ENCODE measurements around the gene YBEY.
A peak's percentile ranks its signal among the peaks of the same experiment; 100 is the strongest.

DNA sequence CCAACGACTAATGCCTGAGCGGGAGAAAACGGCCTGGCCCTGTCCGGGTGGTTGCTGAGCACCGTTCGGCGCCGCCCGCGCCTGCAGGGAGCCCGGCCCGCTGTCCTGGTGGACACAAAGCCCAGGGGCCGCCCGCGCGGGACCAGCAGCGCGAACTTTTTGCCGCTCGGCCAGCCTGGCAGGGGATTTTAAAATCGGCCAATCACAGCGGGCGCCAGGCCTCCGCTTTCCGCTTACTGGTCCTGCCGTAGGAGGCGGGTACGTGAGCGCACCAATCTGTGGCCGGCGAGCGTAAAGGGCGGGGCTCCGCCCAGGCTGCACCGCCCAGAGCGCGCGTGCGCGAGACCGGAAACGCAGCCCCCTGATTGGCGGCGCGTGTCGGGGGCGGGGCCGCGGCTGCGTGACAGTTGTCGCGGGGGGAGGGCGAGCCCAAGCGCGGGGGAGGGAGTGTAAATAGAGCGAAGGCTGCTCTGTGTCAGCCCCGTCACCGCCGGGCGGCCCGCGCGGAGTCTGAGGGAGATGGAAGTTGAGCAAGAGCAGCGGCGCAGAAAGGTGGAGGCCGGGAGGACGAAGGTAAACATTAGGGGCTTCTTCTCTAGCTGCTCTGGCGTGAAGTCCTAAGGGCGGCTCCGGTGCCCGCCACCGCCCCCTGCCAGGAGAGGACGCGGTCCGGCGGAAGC, 37.7 kb downstream of the YBEY start, which contains the start of the genes C21orf58 and PCNT:
- peak in 1 of 6 experiments; percentile 15 for TF ChIP-seq CTCF (IDR thresholded peaks at IDR 0.05)
- TF ChIP-seq EP300 (IDR thresholded peaks at IDR 0.05) = no peak
- peak in 2 of 4 donors; percentile 32 to 71 for TF ChIP-seq POLR2A (IDR thresholded peaks at IDR 0.05)
- TF ChIP-seq POLR2AphosphoS5 (IDR thresholded peaks at IDR 0.05) = peak; percentile 43 to 58

Measured in upper lobe of left lung (tissue), 4 donors.